ENCODE results near the gene TBC1D22B.

DNA sequence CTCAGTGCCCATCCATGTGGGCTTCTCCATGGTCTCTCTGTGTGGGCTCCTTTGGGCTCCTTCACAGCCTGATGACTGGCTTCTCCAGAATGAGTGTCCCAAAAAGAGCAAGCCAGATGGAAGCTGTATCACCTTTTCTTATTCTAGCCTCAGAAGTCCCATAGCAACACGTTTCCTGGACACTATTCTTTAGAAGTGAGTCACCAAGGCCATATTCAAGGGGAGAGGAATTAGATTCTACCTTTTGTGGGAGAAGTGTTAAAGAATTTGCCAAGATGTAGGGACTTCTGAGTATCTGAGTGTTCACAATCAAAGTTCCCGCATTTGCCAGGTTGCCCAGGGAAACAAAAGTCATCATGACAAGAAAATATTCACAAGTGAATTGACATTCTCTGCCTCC lies 20.7 kb upstream of the TBC1D22B start:
- TF ChIP-seq, protein P1, sequence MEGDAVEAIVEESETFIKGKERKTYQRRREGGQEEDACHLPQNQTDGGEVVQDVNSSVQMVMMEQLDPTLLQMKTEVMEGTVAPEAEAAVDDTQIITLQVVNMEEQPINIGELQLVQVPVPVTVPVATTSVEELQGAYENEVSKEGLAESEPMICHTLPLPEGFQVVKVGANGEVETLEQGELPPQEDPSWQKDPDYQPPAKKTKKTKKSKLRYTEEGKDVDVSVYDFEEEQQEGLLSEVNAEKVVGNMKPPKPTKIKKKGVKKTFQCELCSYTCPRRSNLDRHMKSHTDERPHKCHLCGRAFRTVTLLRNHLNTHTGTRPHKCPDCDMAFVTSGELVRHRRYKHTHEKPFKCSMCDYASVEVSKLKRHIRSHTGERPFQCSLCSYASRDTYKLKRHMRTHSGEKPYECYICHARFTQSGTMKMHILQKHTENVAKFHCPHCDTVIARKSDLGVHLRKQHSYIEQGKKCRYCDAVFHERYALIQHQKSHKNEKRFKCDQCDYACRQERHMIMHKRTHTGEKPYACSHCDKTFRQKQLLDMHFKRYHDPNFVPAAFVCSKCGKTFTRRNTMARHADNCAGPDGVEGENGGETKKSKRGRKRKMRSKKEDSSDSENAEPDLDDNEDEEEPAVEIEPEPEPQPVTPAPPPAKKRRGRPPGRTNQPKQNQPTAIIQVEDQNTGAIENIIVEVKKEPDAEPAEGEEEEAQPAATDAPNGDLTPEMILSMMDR (IDR thresholded peaks at IDR 0.05), result no peak
- TF ChIP-seq POLR2A (IDR thresholded peaks at IDR 0.05), result no peak
